Cardiac fibroblast (primary cell): ENCODE measurements around the gene HIVEP1.
"Not testable (repeated sequence)": the region's sequence is repeated elsewhere in the genome, so short reads cannot be mapped to it uniquely, and the experiment has no call there.

Experiments used
- DNase-seq, 2 donors: peaks; one replicate each; pipeline versions ENCODE4 v3.0.0 to v3.0.0-alpha.2; 2010; ENCODE audit warnings: low read depth in 2 of 2
- H3K4me3 ChIP-seq, 2 donors: replicated peaks in 1 of 2; 1 replicate in 1 of 2; 2 replicates in 1 of 2; pipeline ENCODE4 v1.5.1; 2011; ENCODE audit warnings: low read depth in 2 of 2, low read length in 2 of 2, mild to moderate bottlenecking in 2 of 2, moderate library complexity in 1 of 2
- CTCF ChIP-seq: IDR thresholded peaks from one replicate; pipeline ENCODE4 v1.5.1; 2011; ENCODE audit warnings: low read depth, mild to moderate bottlenecking, low read length, inconsistent platforms

Gene HIVEP1

GRCh38 chr6:12170351-12171092, 158.4 kb downstream of the HIVEP1 start:
- DNase-seq: no peak
- no peak overlapping the region for H3K4me3 ChIP-seq
- no peak for TF ChIP-seq CTCF

GRCh38 chr6:12171717-12172116, 159.6 kb downstream of the HIVEP1 start:
- no peak for DNase-seq
- no peak for TF ChIP-seq CTCF
- H3K4me3 ChIP-seq: no peak overlapping the region

- DNase-seq: no peak
- H3K4me3 ChIP-seq: no peak overlapping the region
- TF ChIP-seq CTCF: no peak
Observed at GRCh38 chr6:12172572-12172971, 160.5 kb downstream of the HIVEP1 start.

- TF ChIP-seq CTCF: no peak
- no peak overlapping the region for H3K4me3 ChIP-seq
- DNase-seq: no peak
Observed at GRCh38 chr6:12173181-12173580, 161.1 kb downstream of the HIVEP1 start.

- TF ChIP-seq CTCF: no peak
- no peak overlapping the region for H3K4me3 ChIP-seq
- DNase-seq: no peak
Observed at GRCh38 chr6:12173661-12174060, 161.5 kb downstream of the HIVEP1 start.

GRCh38 chr6:12174878-12175277, 162.8 kb downstream of the HIVEP1 start:
- TF ChIP-seq CTCF: no peak
- no peak overlapping the region for H3K4me3 ChIP-seq
- DNase-seq: peak in 1 of 2 donors; percentile 53

GRCh38 chr6:12175626-12176025, 163.5 kb downstream of the HIVEP1 start:
- H3K4me3 ChIP-seq: no peak overlapping the region
- no peak for TF ChIP-seq CTCF
- DNase-seq: no peak

GRCh38 chr6:12176782-12177181, 164.7 kb downstream of the HIVEP1 start:
- DNase-seq, H3K4me3 ChIP-seq: not testable (repeated sequence)
